ENCODE measurements around the gene ICAM1. TPM values are rescaled to one million over a fixed set of nuclear protein-coding genes. Genes with fewer than 3 reads are reported as not detected.

ICAM1 gene
- total RNA-seq (2013; cell fraction: nucleolus; rRNA removed), result 288 and 334 TPM in 2 replicates
- 72.9 and 77.7 TPM in 2 replicates for total RNA-seq (2014; rRNA removed)
- 49.4 and 52.6 TPM in 2 replicates for total RNA-seq (2014; rRNA removed; fragmentation: Illumina TruSeq; extraction: Trizol)
- 69.7 and 71.0 TPM in 2 replicates for total RNA-seq (2021)
- 37.5 TPM for polyA plus RNA-seq (2011; ENCODE audit: low read depth)
- polyA plus RNA-seq (2011; rRNA removed), result 46.8 and 115 TPM in 2 replicates
- polyA plus RNA-seq (2011; cell fraction: cytosol; rRNA removed), result 121 and 131 TPM in 2 replicates
- 126 and 136 TPM in 2 replicates for polyA plus RNA-seq (2011; cell fraction: nucleus; rRNA removed)
- polyA plus RNA-seq (2012), result 53.2 and 69.6 TPM in 2 replicates
- polyA plus RNA-seq (2014; fragmentation: Illumina TruSeq; extraction: Trizol), result 61.9 and 67.8 TPM in 2 replicates
- polyA plus RNA-seq (2014; fragmentation: Nextera tagmentation; extraction: Ambion mirVana), result 10 to 100 TPM in 1 of 2 experiments, 1 to 10 TPM in 1; 7.6 to 14.8 TPM
- polyA plus RNA-seq (2014; rRNA removed), result 67.9 and 74.4 TPM in 2 replicates
- 10 to 100 TPM; 35.0 to 41.9 TPM for polyA plus RNA-seq (2016; fragmentation: Nextera tagmentation; extraction: Ambion mirVana)
- 120 and 140 TPM in 2 replicates for polyA minus RNA-seq (2011; rRNA and poly(A)+ RNA removed)
- polyA minus RNA-seq (2011; cell fraction: cytosol; rRNA and poly(A)+ RNA removed), result 62.1 and 69.0 TPM in 2 replicates
- 62.3 and 89.7 TPM in 2 replicates for polyA minus RNA-seq (2011; cell fraction: nucleus; rRNA and poly(A)+ RNA removed)
- percentile 95 among the genes with signal in this experiment for Bru-seq, nascent RNA
- BruChase-seq, experiment 1, labeled RNA remaining after a 6-hour chase, result percentile 96 among the genes with signal in this experiment
- percentile 96 among the genes with signal in this experiment for BruChase-seq, experiment 2, labeled RNA remaining after a 2-hour chase
- long read RNA-seq, experiment 1, transcript ICAM1-201 (7 exons, 3,252 nt), result major isoform, 78 of 98 reads
- long read RNA-seq, experiment 1, partial matches to known transcripts, result 17 of 98 reads
- long read RNA-seq, experiment 1, other reads (novel, unspliced or antisense), result 3 of 98 reads
- long read RNA-seq, experiment 2, transcript ICAM1-201 (7 exons, 3,252 nt), result major isoform, 42 of 81 reads
- long read RNA-seq, experiment 2, partial matches to known transcripts, result 20 of 81 reads
- long read RNA-seq, experiment 2, other reads (novel, unspliced or antisense), result 19 of 81 reads

- CTCF ChIA-PET, result interaction anchor here (0.7 to 11.2 kb wide), 28 partner anchors 10 to 302 kb away, joined by 3 to 370 read pairs (median 4); partner anchors contain the start of genes CDC37, ICAM4, ICAM5 and TYK2
- RAD21 ChIA-PET (ENCODE audit: unreplicated experiment), result interaction anchor here (0.6 to 6.1 kb wide), 37 partner anchors 10 to 324 kb away, joined by 3 to 206 read pairs (median 6); partner anchors contain the start of genes CDC37, DNMT1, ICAM4 and ICAM5
- BruUV-seq (replicated peaks), result TSS peak; percentile 98
- peaks cover 52% of the 10 kb centered on the region for H3K79me2 ChIP-seq (ENCODE audit: control insufficient read depth, insufficient read depth, low read length)
- no peaks in the 10 kb centered on the region for H3K27me3 ChIP-seq (replicated peaks in 1 of 2; ENCODE audit: control insufficient read depth in 2 of 2, insufficient read depth in 2 of 2, low read length in 1 of 2)
- in situ Hi-C loops (cut with MboI), result no loop called here
- SMC1A ChIA-PET (ENCODE audit: uncharacterized antibody, unreplicated experiment), result interaction anchor here (0.6 to 8.5 kb wide), 31 partner anchors 10 to 341 kb away, joined by 3 to 158 read pairs (median 5); partner anchors contain the start of genes FDX2, ICAM4, ICAM5 and MRPL4
- peak within 1 kb of the TSS; percentile 35 for H2AFZ ChIP-seq (ENCODE audit: control insufficient read depth, low read depth, low read length)
- intact Hi-C loops (cut with micrococcal nuclease; ENCODE audit: unreplicated experiment), result loop anchor here (2.0 to 5.0 kb wide), 2 partner anchors 61 to 110 kb away; partner anchors contain the start of genes RAVER1 and TYK2
- H4K20me1 ChIP-seq (ENCODE audit: control insufficient read depth, insufficient read depth), result no peaks in the 10 kb centered on the region
- ATAC-seq (peak; percentile 78), DNase-seq (ENCODE audit: low read depth, low spot score) (no peak), FAIRE-seq (peak; percentile 82)
- under 1% methylated on average over 48 of the region's 51 CpGs for WGBS (ENCODE audit: insufficient coverage, insufficient replicate concordance, low lambda C conversion rate, missing lambda C conversion rate)
- peak within 1 kb of the TSS; percentile 89 for H3K9ac ChIP-seq (ENCODE audit: control insufficient read depth, insufficient read depth, low read length)
- H3K4me1 ChIP-seq (ENCODE audit: control insufficient read depth, insufficient read depth, low read length), result no peaks in the 10 kb centered on the region; the same call in 1 of the 2 replicates
- H3K4me2 ChIP-seq (ENCODE audit: control insufficient read depth, insufficient read depth), result peak within 1 kb of the TSS; percentile 99
- peaks cover 6 to 10% of the 10 kb centered on the region in 2 experiments; a peak in 3 of 4 replicates for H3K36me3 ChIP-seq (ENCODE audit: control insufficient read depth in 2 of 2, insufficient read depth in 2 of 2, low read length in 1 of 2)
- POLR2A ChIA-PET, result interaction anchor here (0.5 to 4.7 kb wide), 27 partner anchors 9 to 345 kb away, joined by 3 to 108 read pairs (median 4); partner anchors contain the start of genes ANGPTL6, FDX2, ICAM4 and ICAM5
- H3K9me3 ChIP-seq (replicated peaks; ENCODE audit: control insufficient read depth, insufficient read depth, low read length), result no peaks in the 10 kb centered on the region
- H3K27ac ChIP-seq (ENCODE audit: control insufficient read depth, insufficient read depth), result peak within 1 kb of the TSS; percentile 98
- peak within 1 kb of the TSS; percentile 92 for H3K4me3 ChIP-seq
- peak; percentile 41 for TF ChIP-seq PBX3 (IDR thresholded peaks at IDR 0.05; ENCODE audit: insufficient replicate concordance, low read depth, low read length)
- peak; percentile 91 for TF ChIP-seq MAX (IDR thresholded peaks at IDR 0.05; ENCODE audit: low read depth, low read length)
- peak; percentile 55 for TF ChIP-seq USF1 (IDR thresholded peaks at IDR 0.05; ENCODE audit: borderline replicate concordance, extremely low read length, insufficient read depth, low read depth, low read length)
- peak; percentile 35 for TF ChIP-seq RUNX3 (IDR thresholded peaks at IDR 0.05; ENCODE audit: low read length)
- TF ChIP-seq ATF7 (IDR thresholded peaks at IDR 0.05; ENCODE audit: low read depth), result no peak; the same call in 1 of the 2 replicates
- TF ChIP-seq IKZF2 (IDR thresholded peaks at IDR 0.05), result no peak; a peak in 2 of 4 replicates
- TF ChIP-seq TAF1 (IDR thresholded peaks at IDR 0.05; ENCODE audit: borderline replicate concordance, low read depth, low read length), result peak; percentile 87
- TF ChIP-seq ZNF687 (IDR thresholded peaks at IDR 0.05), result peak; percentile 98
- 0 out of 2 replicates have a peak, but pooled peaks have one; percentile 74 for TF ChIP-seq TARDBP (IDR thresholded peaks at IDR 0.05; ENCODE audit: borderline replicate concordance)
Observed at GRCh38 chr19:10270616-10271394, at the start of gene ICAM1. Gene ICAM1, plus strand, starts transcription at chr19:10271120. Its CDS starts 40 bp downstream, at chr19:10271160.

All from GM12878 (cell line).